ENCODE measurements around the gene TM9SF2. TPM values are rescaled to one million over a fixed set of nuclear protein-coding genes. Genes with fewer than 3 reads are reported as not detected.

TM9SF2 gene
- total RNA-seq, 4 donors from 2014 or later: 27.9 to 171 (median 116) TPM

- Histone ChIP-seq H3K4me3 (no peak overlapping the region), H3K27me3 (no peaks in the 10 kb centered on the region), H3K36me3 (peaks cover 0 to 73% (median 27%) of the 10 kb centered on the region in 4 donors), H3K4me1 (peaks cover 0 to 3% (median 0%) of the 10 kb centered on the region in 4 donors), H3K9me3 (no peaks in the 10 kb centered on the region), H3K27ac (no peak overlapping the region)
- 54 to 87% methylated on average over 4 of the region's 4 CpGs for WGBS, 2 donors (ENCODE audit: low coverage in 1 of 2)
- in situ Hi-C loops (cut with MboI; ENCODE audit: low pct_ligation_motif_present in 1 of 4, low pct_unique_long_range_greater_than_20kb in 1 of 4, low sequenced_read_pairs in 3 of 4) (no loop called here), intact Hi-C loops (cut with DNase I; ENCODE audit: low total_unique reads) (no loop called here)
- no peak for DNase-seq
- no peak for TF ChIP-seq POLR2A (IDR thresholded peaks at IDR 0.05)
- no peak for TF ChIP-seq POLR2AphosphoS5 (IDR thresholded peaks at IDR 0.05)
- no peak for TF ChIP-seq EP300 (IDR thresholded peaks at IDR 0.05; ENCODE audit: low read depth)
- TF ChIP-seq, protein P1, sequence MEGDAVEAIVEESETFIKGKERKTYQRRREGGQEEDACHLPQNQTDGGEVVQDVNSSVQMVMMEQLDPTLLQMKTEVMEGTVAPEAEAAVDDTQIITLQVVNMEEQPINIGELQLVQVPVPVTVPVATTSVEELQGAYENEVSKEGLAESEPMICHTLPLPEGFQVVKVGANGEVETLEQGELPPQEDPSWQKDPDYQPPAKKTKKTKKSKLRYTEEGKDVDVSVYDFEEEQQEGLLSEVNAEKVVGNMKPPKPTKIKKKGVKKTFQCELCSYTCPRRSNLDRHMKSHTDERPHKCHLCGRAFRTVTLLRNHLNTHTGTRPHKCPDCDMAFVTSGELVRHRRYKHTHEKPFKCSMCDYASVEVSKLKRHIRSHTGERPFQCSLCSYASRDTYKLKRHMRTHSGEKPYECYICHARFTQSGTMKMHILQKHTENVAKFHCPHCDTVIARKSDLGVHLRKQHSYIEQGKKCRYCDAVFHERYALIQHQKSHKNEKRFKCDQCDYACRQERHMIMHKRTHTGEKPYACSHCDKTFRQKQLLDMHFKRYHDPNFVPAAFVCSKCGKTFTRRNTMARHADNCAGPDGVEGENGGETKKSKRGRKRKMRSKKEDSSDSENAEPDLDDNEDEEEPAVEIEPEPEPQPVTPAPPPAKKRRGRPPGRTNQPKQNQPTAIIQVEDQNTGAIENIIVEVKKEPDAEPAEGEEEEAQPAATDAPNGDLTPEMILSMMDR (IDR thresholded peaks at IDR 0.05): no peak
Measured at GRCh38 chr13:99548448-99548847, 47.2 kb downstream of the TM9SF2 start.

DNA sequence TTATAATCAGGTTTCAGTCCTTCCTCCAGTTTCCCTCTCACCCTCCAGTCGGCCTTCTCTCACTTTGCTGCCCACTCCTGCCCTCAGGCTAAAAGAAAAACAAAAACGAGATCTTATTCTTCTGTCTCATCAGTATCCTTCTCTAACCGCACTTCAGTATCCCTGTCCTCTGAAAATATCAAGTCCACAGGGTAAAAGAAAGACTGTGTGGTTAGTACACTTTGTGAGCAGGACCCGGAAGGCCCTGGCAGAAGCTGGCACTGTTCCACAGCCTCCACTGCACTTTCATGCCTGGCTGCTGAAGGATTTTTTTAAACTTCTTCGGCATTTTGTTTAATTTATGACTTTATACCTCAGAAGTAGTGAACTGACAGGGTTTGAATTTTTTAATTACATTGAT, 51.8 kb downstream of the TM9SF2 start:
- Histone ChIP-seq H3K4me1 (peaks cover 0 to 3% (median 0%) of the 10 kb centered on the region in 4 donors), H3K9me3 (no peaks in the 10 kb centered on the region), H3K27me3 (no peaks in the 10 kb centered on the region), H3K27ac (no peak overlapping the region), H3K36me3 (peaks cover 0 to 72% (median 18%) of the 10 kb centered on the region in 4 donors), H3K4me3 (no peak overlapping the region)
- in situ Hi-C loops (cut with MboI; ENCODE audit: low pct_ligation_motif_present in 1 of 4, low pct_unique_long_range_greater_than_20kb in 1 of 4, low sequenced_read_pairs in 3 of 4): no loop called here
- DNase-seq: no peak
- TF ChIP-seq POLR2AphosphoS5 (IDR thresholded peaks at IDR 0.05) (no peak), EP300 (IDR thresholded peaks at IDR 0.05; ENCODE audit: low read depth) (no peak), POLR2A (IDR thresholded peaks at IDR 0.05) (no peak)
- TF ChIP-seq, protein P1 (IDR thresholded peaks at IDR 0.05): no peak
- 83 to 88% methylated on average over 4 to 5 of the region's 5 CpGs for WGBS, 2 donors (ENCODE audit: low coverage in 1 of 2)
- intact Hi-C loops (cut with DNase I; ENCODE audit: low total_unique reads): no loop called here

GRCh38 chr13:99555149-99555548, 53.9 kb downstream of the TM9SF2 start:
- no peak for DNase-seq
- Histone ChIP-seq H3K9me3 (no peaks in the 10 kb centered on the region), H3K27me3 (no peaks in the 10 kb centered on the region), H3K36me3 (peaks cover 0 to 68% (median 18%) of the 10 kb centered on the region in 4 donors), H3K27ac (no peak overlapping the region), H3K4me3 (no peak overlapping the region), H3K4me1 (peaks cover 0 to 3% (median 0%) of the 10 kb centered on the region in 4 donors)
- in situ Hi-C loops (cut with MboI; ENCODE audit: low pct_ligation_motif_present in 1 of 4, low pct_unique_long_range_greater_than_20kb in 1 of 4, low sequenced_read_pairs in 3 of 4): no loop called here
- intact Hi-C loops (cut with DNase I; ENCODE audit: low total_unique reads): no loop called here
- TF ChIP-seq POLR2A (IDR thresholded peaks at IDR 0.05) (no peak), EP300 (IDR thresholded peaks at IDR 0.05; ENCODE audit: low read depth) (no peak), POLR2AphosphoS5 (IDR thresholded peaks at IDR 0.05) (no peak)
- TF ChIP-seq, protein P1 (IDR thresholded peaks at IDR 0.05): no peak
- 77 to 82% methylated on average over 5 of the region's 5 CpGs for WGBS, 2 donors (ENCODE audit: low coverage in 1 of 2)

DNA sequence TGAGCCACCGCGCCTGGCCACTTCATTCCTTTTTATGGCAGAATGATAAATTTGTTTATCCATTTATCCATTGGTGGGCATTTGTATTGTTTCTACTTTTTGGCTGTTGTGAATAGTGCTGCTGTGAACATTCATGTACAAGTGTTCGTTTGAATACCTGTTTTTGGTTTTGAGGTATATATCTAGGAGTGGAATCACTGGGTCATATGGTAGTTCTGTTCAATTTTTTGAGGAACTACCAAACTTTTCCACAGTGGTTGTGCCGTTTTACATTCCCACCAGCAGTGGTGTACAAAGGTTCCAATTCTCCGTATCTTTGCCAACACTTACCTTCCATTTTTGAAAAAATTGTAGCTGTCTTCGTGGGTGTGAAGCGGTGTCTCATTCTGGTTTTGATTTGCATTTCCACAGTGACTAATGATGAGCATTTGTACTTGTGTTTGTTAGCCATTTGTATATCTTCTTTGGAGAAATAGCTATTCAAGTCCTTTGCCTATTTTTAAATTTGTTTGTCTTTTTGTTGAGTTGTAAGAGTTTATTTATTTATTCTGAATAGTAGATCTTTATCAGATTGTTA, 55.7 kb downstream of the TM9SF2 start:
- in situ Hi-C loops (cut with MboI; ENCODE audit: low pct_ligation_motif_present in 1 of 4, low pct_unique_long_range_greater_than_20kb in 1 of 4, low sequenced_read_pairs in 3 of 4) (no loop called here), intact Hi-C loops (cut with DNase I; ENCODE audit: low total_unique reads) (no loop called here)
- Histone ChIP-seq H3K9me3 (no peaks in the 10 kb centered on the region), H3K4me1 (peaks cover 0 to 3% (median 0%) of the 10 kb centered on the region in 4 donors), H3K27ac (no peak overlapping the region), H3K36me3 (peaks cover 0 to 65% (median 22%) of the 10 kb centered on the region in 4 donors), H3K27me3 (no peaks in the 10 kb centered on the region), H3K4me3 (no peak overlapping the region)
- no peak for DNase-seq
- TF ChIP-seq POLR2AphosphoS5 (IDR thresholded peaks at IDR 0.05): no peak
- TF ChIP-seq, protein P1 (IDR thresholded peaks at IDR 0.05): no peak
- no peak for TF ChIP-seq EP300 (IDR thresholded peaks at IDR 0.05; ENCODE audit: low read depth)
- no peak for TF ChIP-seq POLR2A (IDR thresholded peaks at IDR 0.05)
- 91 to 99% methylated on average over 7 of the region's 7 CpGs for WGBS, 2 donors (ENCODE audit: low coverage in 1 of 2)

All from transverse colon (tissue), 4 donors.